ENCODE data around the gene REELD1. TPM values are rescaled to one million over a fixed set of nuclear protein-coding genes. Genes with fewer than 3 reads are reported as not detected.

The REELD1 gene
- total and polyA plus RNA-seq, 4 donors: 0.22 to 0.86 (median 0.56) TPM

- peaks cover 0 to 3% (median 0%) of the 10 kb centered on the region in 5 donors for H3K4me1 ChIP-seq (ENCODE audit: control insufficient read depth in 5 of 5, insufficient read depth in 5 of 5, low read length in 5 of 5)
- ATAC-seq (ENCODE audit: insufficient read depth, low FRiP score) (no peak), DNase-seq (no peak)
- no peaks in the 10 kb centered on the region for H3K9me3 ChIP-seq (ENCODE audit: control insufficient read depth in 4 of 4, insufficient read depth in 3 of 4, low read length in 3 of 4)
- H3K36me3 ChIP-seq (ENCODE audit: control insufficient read depth in 4 of 4, insufficient read depth in 4 of 4, low read length in 4 of 4): peaks cover 0 to 3% (median under 1%) of the 10 kb centered on the region in 4 donors
- H3K27me3 ChIP-seq (ENCODE audit: control insufficient read depth in 3 of 3, insufficient read depth in 3 of 3, low read length in 2 of 3): no peaks in the 10 kb centered on the region
- H3K4me3 ChIP-seq: no peak overlapping the region
- no peak overlapping the region for H3K9ac ChIP-seq (ENCODE audit: insufficient read depth in 1 of 2, low read length in 2 of 2)
- H3K27ac ChIP-seq (ENCODE audit: low read depth in 1 of 2, low read length in 1 of 2): no peak overlapping the region
- TF ChIP-seq CTCF (IDR thresholded peaks at IDR 0.05; ENCODE audit: control extremely low read depth, extremely low read depth): no peak
Observed at GRCh38 chr4:146263793-146264192, 49.5 kb downstream of the REELD1 start.

- H3K27me3 ChIP-seq (ENCODE audit: control insufficient read depth in 3 of 3, insufficient read depth in 3 of 3, low read length in 2 of 3): no peaks in the 10 kb centered on the region
- no peak for TF ChIP-seq CTCF (IDR thresholded peaks at IDR 0.05; ENCODE audit: control extremely low read depth, extremely low read depth)
- H3K4me1 ChIP-seq (ENCODE audit: control insufficient read depth in 5 of 5, insufficient read depth in 5 of 5, low read length in 5 of 5): peaks cover 0 to 3% (median 0%) of the 10 kb centered on the region in 5 donors
- H3K36me3 ChIP-seq (ENCODE audit: control insufficient read depth in 4 of 4, insufficient read depth in 4 of 4, low read length in 4 of 4): peaks cover 0 to 4% (median 2%) of the 10 kb centered on the region in 4 donors
- WGBS, 2 donors: 93 to 97% methylated on average over 2 of the region's 2 CpGs
- H3K4me3 ChIP-seq: no peak overlapping the region
- ATAC-seq (ENCODE audit: insufficient read depth, low FRiP score): no peak
- no peak overlapping the region for H3K27ac ChIP-seq (ENCODE audit: low read depth in 1 of 2, low read length in 1 of 2)
- no peak overlapping the region for H3K9ac ChIP-seq (ENCODE audit: insufficient read depth in 1 of 2, low read length in 2 of 2)
- no peak for DNase-seq
- H3K9me3 ChIP-seq (ENCODE audit: control insufficient read depth in 4 of 4, insufficient read depth in 3 of 4, low read length in 3 of 4): no peaks in the 10 kb centered on the region
Observed at GRCh38 chr4:146265950-146266490, 51.7 kb downstream of the REELD1 start.

GRCh38 chr4:146267826-146268225, 53.5 kb downstream of the REELD1 start:
- no peaks in the 10 kb centered on the region for H3K27me3 ChIP-seq (ENCODE audit: control insufficient read depth in 3 of 3, insufficient read depth in 3 of 3, low read length in 2 of 3)
- 41 to 66% methylated on average over 5 of the region's 5 CpGs for WGBS, 2 donors
- no peak for TF ChIP-seq CTCF (IDR thresholded peaks at IDR 0.05; ENCODE audit: control extremely low read depth, extremely low read depth)

GRCh38 chr4:146269228-146269653, 54.9 kb downstream of the REELD1 start:
- DNase-seq (no peak), ATAC-seq (ENCODE audit: insufficient read depth, low FRiP score) (no peak)
- no peak overlapping the region for H3K4me3 ChIP-seq
- H3K4me1 ChIP-seq (ENCODE audit: control insufficient read depth in 5 of 5, insufficient read depth in 5 of 5, low read length in 5 of 5): peaks cover 0 to 2% (median 0%) of the 10 kb centered on the region in 5 donors
- no peak for TF ChIP-seq CTCF (IDR thresholded peaks at IDR 0.05; ENCODE audit: control extremely low read depth, extremely low read depth)
- peaks cover 0 to 4% (median 0%) of the 10 kb centered on the region in 4 donors for H3K36me3 ChIP-seq (ENCODE audit: control insufficient read depth in 4 of 4, insufficient read depth in 4 of 4, low read length in 4 of 4)
- H3K27me3 ChIP-seq (ENCODE audit: control insufficient read depth in 3 of 3, insufficient read depth in 3 of 3, low read length in 2 of 3): no peaks in the 10 kb centered on the region
- no peak overlapping the region for H3K9ac ChIP-seq (ENCODE audit: insufficient read depth in 1 of 2, low read length in 2 of 2)
- H3K9me3 ChIP-seq (ENCODE audit: control insufficient read depth in 4 of 4, insufficient read depth in 3 of 4, low read length in 3 of 4): no peaks in the 10 kb centered on the region
- 60 to 66% methylated on average over 2 of the region's 2 CpGs for WGBS, 2 donors
- H3K27ac ChIP-seq (ENCODE audit: low read depth in 1 of 2, low read length in 1 of 2): no peak overlapping the region

More at GRCh38 chr4:146267826-146268225, 53.5 kb downstream of the REELD1 start:
- no peak overlapping the region for H3K9ac ChIP-seq (ENCODE audit: insufficient read depth in 1 of 2, low read length in 2 of 2)
- H3K4me1 ChIP-seq (ENCODE audit: control insufficient read depth in 5 of 5, insufficient read depth in 5 of 5, low read length in 5 of 5): peaks cover 0 to 3% (median 0%) of the 10 kb centered on the region in 5 donors
- ATAC-seq (ENCODE audit: insufficient read depth, low FRiP score) (no peak), DNase-seq (no peak)
- no peaks in the 10 kb centered on the region for H3K9me3 ChIP-seq (ENCODE audit: control insufficient read depth in 4 of 4, insufficient read depth in 3 of 4, low read length in 3 of 4)
- no peak overlapping the region for H3K4me3 ChIP-seq
- H3K36me3 ChIP-seq (ENCODE audit: control insufficient read depth in 4 of 4, insufficient read depth in 4 of 4, low read length in 4 of 4): peaks cover 0 to 4% (median 2%) of the 10 kb centered on the region in 4 donors
- H3K27ac ChIP-seq (ENCODE audit: low read depth in 1 of 2, low read length in 1 of 2): no peak overlapping the region
